GM19324 (cell line): ENCODE measurements around the gene ATRNL1.
"Not testable (repeated sequence)": the region's sequence is repeated elsewhere in the genome, so short reads cannot be mapped to it uniquely, and the experiment has no call there.

Source experiments
- ATAC-seq: cut with Tn5 transposase; IDR thresholded peaks from one replicate; pipeline ENCODE4 v1.9.1; 2021; ENCODE audit warnings: mild to moderate bottlenecking, moderate library complexity; ENCODE audit not compliant: unreplicated experiment, low FRiP score

The ATRNL1 gene

DNA sequence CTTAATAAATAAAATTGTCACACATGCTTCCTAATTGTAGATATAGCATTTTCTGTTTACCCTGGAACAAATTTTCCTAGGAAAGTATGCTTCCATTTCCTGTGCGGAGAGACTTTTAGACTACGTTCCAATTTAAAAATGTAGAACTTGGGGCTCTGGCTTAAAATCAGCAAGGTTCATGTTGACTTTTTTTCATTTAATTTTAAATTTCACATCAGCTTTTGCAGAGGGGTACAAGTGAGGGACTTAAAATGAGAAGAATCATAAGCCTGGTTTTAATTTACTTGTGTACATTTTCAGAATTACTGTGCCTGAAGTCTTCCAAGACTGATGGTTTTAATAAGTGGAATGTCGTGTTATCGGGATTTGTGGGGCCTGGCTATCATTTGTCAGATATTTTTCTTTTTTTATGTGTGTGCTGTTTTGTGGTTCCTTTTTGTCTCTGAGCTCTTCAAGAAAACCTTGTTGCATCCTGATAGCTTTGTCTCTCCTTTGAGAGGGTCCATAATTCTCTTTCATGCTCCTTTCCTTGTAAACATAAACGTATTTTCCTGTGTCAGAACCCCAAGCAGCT, 8.8 kb upstream of the ATRNL1 start:
- no peak for ATAC-seq

- no peak for ATAC-seq
These were observed 2.0 kb upstream of the ATRNL1 start for GRCh38 chr10:115091161-115091560.

GRCh38 chr10:115092258-115092554, 959 bp upstream of the ATRNL1 start:
- no peak for ATAC-seq

- peak; percentile 76 for ATAC-seq
These were observed 445 bp upstream of the ATRNL1 start for GRCh38 chr10:115092555-115093285.

- peak; percentile 36 for ATAC-seq
These were observed 727 bp downstream of the ATRNL1 start for GRCh38 chr10:115093776-115094408.

DNA sequence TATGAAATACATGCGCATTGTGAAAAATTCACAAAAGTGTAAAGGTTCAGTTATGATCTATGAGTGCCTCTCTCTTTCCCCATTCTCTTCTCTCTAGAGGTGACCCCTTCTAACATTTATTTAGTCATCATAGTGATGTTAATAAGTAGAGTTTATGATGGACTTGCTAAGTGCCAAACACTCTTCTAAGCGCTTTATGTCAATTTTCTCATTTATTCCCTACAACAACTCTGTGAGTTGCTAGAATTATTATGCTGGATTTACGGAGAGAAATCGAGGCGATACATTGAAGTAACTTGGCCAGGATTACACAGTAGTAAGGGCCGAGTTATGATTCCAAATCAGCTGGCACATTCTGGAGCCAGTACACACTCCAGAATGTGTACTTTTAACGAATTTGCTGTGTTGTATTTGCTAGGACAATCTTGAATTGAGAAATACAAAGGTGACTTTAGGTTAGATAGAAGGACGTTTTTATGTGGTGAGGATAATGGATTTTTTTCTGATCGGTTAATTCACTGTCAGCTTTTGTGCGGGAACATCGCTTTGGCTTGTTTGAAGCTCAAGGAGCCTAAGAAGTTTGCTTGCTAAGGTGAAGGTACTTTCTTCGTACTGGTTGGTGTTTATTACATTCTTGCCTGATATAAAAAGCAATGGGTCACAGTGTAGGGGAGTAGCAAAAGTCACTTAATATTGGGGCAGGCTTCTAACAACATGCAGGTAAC, 1.4 kb downstream of the ATRNL1 start:
- no peak for ATAC-seq

DNA sequence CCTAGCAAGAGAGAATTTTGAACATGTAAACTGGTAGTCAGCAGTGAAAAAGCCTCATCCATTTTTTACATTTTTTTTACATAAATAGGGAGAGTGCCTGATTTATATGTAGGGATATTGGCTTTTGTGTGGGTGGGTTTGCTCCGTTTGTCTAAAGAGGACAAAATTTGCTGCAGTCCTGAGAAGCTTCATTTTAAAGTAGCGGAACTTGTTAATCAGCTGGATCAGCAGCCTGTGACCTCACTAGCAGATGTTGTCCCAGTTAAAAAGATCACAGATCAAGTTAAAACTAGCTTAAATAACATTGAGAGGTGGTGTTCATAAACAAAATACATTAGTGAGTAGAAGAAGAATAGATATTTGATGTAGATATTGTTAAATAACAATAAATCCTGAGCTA, 2.6 kb downstream of the ATRNL1 start:
- ATAC-seq = no peak

- ATAC-seq = no peak
These were observed 10.5 kb downstream of the ATRNL1 start for GRCh38 chr10:115103700-115104099.

- not testable (repeated sequence) for ATAC-seq
These were observed 12.2 kb downstream of the ATRNL1 start for GRCh38 chr10:115105411-115105810.

DNA sequence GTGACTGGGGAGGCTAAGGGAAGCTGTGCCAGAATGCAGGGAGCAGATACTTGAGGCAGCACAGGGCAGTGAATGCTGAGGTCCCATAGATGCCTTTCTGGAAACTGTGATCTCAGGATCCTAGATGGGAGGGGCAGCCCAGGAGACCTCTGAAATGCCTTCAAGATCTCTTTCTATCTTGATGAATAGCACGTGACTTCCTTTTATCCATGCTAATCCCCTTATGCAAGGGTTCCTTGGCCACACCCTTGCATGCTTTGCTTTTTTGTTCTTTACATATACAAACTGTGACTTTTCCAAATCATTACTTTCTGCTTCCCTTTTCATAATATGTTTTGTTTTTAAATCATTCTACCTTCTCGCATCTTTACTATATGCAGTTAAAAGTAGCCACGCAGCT, 14.7 kb downstream of the ATRNL1 start:
- no peak for ATAC-seq

DNA sequence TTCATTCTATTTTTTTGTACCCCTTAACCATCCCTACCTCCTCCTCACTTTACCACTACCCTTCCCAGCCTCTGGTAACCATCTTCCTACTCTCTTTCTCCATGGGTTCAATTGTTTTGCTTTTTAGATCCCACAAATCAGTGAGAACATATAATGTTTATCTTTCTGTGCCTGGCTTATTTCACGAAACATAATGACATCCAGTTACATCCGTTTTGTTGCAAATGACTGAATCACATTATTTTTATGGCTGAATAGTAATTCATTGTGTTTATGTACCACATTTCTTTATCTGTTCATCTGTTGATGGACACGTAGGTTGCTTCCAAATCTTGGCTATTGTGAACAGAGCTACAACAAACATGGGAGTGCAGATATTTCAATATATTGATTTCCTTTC, 24.1 kb downstream of the ATRNL1 start:
- ATAC-seq = no peak

DNA sequence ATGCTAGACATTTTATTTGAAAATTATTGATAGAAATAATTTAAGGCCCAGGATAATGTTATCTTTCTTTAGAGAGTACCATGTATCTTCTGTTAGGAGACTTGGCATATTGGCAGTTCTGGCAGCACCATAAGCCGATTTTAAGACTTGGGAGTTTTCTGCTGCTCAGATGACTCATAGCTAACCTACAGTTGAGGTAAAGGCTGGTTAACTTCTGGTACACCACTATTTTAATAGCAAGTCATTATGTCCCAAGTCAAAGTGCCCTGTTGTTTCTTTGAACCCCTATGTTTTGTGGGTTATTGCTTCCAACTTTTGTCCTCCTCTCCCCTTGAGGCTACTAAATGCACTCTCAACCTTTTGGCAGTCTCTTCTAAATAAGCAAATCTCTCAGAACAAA, 25.2 kb downstream of the ATRNL1 start:
- ATAC-seq = no peak

GRCh38 chr10:115125505-115125904, 32.3 kb downstream of the ATRNL1 start:
- ATAC-seq = no peak

GRCh38 chr10:115129752-115130151, 36.6 kb downstream of the ATRNL1 start:
- ATAC-seq = no peak

- ATAC-seq = no peak
These were observed 43.5 kb downstream of the ATRNL1 start for GRCh38 chr10:115136616-115137015.

DNA sequence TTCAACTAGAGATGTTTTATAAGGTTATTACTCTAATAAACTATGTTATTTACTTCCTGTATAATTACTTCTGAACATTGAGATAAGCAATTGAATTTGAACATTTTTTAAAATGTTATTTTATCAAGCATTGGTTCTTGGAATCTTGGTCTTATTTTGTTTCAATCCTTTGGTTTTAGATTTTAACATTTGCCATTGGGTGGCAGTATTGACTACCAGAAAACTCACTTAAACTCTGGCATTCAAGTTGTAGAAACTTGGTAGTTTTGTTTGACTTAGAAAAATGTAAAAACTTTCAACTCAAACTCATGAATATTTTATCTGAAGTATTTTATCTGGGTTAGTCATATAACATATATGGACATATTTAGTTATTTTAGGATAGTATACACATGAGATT, 48.1 kb downstream of the ATRNL1 start:
- no peak for ATAC-seq

- ATAC-seq = no peak
These were observed 64.2 kb downstream of the ATRNL1 start for GRCh38 chr10:115157357-115157756.

GRCh38 chr10:115163129-115163528, 70.0 kb downstream of the ATRNL1 start:
- no peak for ATAC-seq

GRCh38 chr10:115164220-115164619, 71.1 kb downstream of the ATRNL1 start:
- no peak for ATAC-seq

- no peak for ATAC-seq
These were observed 74.6 kb downstream of the ATRNL1 start for GRCh38 chr10:115167751-115168150.

DNA sequence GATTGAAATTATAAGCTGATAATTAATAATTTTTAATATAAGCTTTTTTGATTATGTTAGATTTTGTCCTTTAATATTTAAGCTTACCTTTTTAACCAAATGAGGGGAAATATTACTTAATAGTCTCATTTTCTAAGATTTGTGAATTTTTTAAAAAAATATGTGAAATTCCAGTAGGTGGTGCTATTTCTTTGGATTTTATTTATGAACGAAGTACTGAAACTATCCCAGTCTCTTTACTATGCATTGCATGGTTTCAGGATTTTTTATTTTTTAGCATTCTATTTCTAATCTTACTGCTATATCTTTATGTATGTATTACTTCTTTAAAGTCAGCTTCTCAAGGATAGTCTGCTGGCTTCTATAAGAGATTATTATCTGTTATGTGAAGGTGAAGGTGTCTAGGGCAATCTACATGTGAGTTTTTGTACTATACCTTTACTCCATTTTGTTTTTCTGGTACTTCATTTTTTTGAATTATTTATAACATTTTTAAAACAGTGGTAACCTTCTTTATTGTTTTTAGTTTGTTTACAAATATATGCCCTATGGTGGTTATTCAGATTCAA, 78.3 kb downstream of the ATRNL1 start:
- ATAC-seq = no peak
